ENCODE results near the gene SMARCC1.

The SMARCC1 gene

DNA sequence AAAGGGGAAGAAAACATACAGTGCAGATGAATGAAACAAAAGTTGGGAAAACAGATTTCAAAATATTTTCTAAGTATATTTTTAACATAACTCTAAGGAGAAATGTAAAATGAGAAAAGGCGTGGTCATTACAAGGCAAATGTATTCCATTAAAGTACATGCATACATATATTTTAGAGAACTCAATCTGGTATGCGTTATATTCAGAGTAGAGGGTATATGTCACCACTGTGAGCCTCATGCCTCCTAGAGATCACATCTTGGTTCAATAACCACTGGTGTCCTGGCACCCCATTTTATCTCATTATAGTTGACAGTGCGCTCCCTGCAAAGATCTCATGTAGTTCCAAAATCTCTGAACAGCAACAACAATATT lies 77.5 kb downstream of the SMARCC1 start:
- no peak for DNase-seq (ENCODE audit: low read depth in 2 of 2)

GRCh38 chr3:47701388-47701787 lies 80.3 kb downstream of the SMARCC1 start:
- no peak for DNase-seq (ENCODE audit: low read depth in 2 of 2)

DNA sequence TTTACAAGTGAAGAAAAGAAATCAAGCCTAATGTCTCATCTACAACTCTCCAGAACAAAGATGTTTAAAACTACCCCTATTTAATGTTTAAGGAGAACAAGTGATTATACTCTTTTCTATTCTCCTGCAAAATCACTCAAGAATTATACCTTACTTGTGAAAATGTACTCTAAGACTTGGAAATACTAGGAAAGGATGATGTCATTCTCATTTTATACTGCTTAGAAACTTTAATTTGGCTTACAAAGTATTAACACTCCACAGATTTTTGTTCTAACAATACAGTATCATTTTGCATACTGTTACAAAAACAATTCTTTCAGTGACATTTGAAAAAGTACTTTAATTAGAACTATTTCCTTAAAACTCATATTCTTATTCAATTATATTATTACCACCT lies 89.5 kb downstream of the SMARCC1 start:
- no peak for DNase-seq (ENCODE audit: low read depth in 2 of 2)

GRCh38 chr3:47688488-47688887 lies 93.2 kb downstream of the SMARCC1 start:
- no peak for DNase-seq (ENCODE audit: low read depth in 2 of 2)

- DNase-seq (ENCODE audit: low read depth in 2 of 2): no peak
Measured at GRCh38 chr3:47685037-47685436, 96.7 kb downstream of the SMARCC1 start.

GRCh38 chr3:47681016-47681415 lies 100.7 kb downstream of the SMARCC1 start:
- DNase-seq (ENCODE audit: low read depth in 2 of 2): no peak

GRCh38 chr3:47678446-47679338 lies 103.0 kb downstream of the SMARCC1 start:
- no peak for DNase-seq (ENCODE audit: low read depth in 2 of 2)

DNA sequence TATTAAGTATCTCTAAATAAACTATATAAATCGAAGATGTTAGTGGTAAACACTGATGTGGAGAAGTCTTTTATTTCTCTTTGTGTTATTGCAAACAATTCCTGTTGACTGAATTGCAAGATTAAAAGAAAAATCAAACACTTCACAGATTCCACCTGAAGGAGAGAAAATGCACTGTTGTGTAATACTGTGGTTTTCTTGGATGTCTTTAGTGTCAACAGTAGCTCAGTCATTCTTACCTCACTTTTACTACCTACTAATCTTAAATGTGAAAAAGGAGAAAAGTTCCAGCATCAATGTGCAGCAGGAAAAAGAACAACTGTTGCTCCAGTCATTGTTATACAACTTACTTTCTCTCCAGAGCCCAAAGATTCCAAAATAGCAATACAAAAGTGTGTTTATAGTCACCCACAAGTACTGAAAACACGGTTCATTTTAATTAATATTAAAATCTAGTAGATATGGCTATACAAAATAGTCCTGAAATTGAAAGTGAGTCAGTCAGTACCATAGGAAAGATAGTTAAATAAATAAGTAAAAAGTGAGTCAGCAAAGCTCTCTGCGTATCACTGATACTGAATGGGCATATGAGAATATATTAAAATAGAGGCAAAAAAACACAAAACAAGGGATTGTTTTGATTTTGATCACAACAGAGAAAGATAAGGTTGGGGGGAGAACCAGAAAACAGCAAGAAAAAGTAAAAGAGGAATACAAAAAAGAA lies 112.5 kb downstream of the SMARCC1 start:
- DNase-seq (ENCODE audit: low read depth in 2 of 2): no peak

- no peak for DNase-seq (ENCODE audit: low read depth in 2 of 2)
Measured at GRCh38 chr3:47666118-47666517, 115.6 kb downstream of the SMARCC1 start.

DNA sequence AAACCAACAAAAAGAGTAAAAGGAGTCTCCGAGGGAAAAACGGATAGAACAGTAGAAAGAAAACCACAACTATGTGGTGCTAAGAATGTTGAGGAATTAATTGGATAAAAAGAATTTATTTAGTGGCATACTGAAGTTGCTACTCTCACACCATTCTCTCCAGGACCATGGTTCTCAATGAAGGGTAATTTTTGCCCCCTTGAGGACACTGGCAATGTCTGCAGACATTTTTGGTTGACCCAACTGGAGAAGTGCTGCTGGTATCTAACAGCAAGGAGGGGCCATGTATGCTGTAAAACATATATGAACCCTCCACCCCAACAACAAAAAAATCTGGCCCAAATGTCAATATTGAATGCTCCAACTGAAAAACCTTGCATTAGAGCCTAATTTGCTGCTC lies 117.2 kb downstream of the SMARCC1 start:
- DNase-seq (ENCODE audit: low read depth in 2 of 2): no peak

DNA sequence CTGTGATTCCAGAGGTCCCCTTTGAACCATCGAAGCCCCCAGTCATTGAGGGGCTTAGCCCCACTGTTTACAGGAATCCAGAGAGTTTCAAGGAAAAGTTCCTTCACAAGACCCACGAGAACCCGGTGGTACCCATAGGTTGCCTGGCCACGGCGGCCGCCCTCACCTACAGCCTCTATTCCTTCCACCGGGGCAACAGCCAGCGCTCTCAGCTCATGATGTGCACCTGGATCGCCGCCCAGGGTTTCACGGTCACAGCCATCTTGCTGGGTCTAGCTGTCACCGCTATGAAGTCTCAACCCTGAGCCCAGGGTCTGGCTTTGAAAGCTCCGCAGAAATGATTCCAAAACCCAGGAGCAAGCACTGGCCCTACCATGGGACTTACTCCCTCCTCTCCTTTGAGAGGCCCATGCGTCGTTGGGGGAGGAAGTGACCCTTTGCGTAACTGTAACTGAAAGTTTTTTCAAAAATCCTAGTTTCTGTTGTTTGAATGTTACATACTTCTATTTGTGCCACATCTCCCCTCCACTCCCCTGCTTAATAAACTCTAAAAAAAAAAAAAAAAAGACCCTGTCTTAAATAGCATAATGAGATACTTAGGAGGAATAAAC lies 118.0 kb downstream of the SMARCC1 start:
- no peak for DNase-seq (ENCODE audit: low read depth in 2 of 2)

DNA sequence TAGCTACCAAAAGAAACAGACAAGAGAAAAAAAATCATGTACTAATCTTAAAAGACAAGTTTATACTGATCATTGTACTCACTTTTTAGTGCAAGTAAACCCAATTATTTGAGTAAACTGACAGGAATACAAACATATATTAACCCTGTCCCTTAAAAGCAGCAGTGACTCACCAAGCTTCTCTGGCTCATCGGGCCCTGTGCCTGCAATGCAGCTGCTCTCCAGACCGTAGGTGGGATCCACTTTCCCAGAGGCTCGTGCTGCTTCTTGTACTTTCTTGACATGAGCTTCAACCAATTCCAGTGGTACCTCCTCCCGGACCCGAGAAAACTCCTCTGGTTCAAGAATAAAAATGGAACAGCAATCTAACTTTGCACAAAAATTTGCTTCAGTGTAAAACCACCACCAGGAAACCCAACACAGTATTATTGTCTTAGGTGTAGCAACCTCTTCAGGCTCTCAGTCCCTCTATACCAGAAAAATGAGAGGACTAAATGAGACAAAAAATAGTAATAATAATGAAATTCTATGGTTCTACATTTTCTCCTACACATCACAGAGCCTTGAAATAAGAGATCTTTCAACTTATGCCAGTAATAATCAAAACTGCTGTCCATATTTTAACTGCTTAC lies 120.5 kb downstream of the SMARCC1 start:
- no peak for DNase-seq (ENCODE audit: low read depth in 2 of 2)

GRCh38 chr3:47658444-47658843 lies 123.2 kb downstream of the SMARCC1 start:
- no peak for DNase-seq (ENCODE audit: low read depth in 2 of 2)

GRCh38 chr3:47652142-47652541 lies 129.6 kb downstream of the SMARCC1 start:
- DNase-seq (ENCODE audit: low read depth in 2 of 2): no peak

DNA sequence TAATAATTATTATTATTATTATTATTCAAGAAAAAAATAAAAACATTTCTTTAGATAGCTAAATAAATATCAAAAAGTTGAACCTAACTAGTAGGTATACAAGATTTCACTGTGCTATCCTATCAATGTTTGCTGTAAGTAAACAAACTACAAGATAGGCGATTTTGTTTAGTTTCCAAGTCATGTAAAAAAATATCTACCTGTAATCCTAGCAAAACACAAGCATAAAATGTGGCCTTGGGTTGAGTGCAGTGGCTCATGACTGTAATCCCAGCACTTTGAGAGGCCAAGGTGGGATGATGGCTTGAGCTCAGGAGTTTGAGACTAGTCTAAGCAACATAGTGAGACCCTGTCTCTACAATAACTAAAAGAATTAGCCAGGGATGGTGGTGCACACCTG lies 131.4 kb downstream of the SMARCC1 start:
- DNase-seq (ENCODE audit: low read depth in 2 of 2): no peak

DNA sequence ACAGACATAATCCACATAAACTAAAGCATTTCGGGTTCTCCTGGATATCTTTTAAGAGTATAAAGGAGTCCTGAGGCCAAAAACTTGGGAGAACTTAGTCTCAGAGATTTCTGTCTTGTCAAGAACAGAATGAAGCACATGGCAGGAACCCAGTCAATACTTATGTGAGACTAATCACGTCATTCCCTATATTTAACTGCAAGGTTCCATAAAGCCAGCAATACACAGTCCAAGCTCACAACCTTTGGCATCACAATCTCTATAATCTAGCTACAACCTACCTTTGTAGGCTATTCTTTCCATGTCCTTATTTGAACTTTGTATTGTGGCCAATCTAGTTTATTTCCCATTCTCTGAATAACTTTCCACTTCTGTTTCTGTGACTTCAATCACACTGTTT lies 134.1 kb downstream of the SMARCC1 start:
- no peak for DNase-seq (ENCODE audit: low read depth in 2 of 2)

- no peak for DNase-seq (ENCODE audit: low read depth in 2 of 2)
Measured at GRCh38 chr3:47646362-47646761, 135.3 kb downstream of the SMARCC1 start.

DNA sequence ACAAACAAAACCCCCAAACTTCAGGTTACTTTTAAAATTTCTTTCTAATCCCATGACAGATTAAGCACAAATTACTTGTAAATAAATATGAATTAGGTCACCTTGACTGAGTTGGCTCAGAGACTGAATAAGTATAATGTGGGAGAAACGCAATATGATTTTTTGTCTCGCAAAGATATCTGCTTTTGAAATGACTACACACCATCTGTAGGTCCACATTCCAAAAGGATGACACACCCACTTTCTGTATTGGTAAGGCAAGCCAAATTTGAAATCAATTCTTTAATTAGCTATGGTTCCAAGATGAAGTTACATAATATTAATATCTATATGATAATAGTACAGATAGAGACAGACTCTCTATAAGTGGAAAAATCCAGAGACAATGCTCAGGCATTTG lies 136.1 kb downstream of the SMARCC1 start:
- DNase-seq (ENCODE audit: low read depth in 2 of 2): no peak

GRCh38 chr3:47643092-47643491 lies 138.6 kb downstream of the SMARCC1 start:
- no peak for DNase-seq (ENCODE audit: low read depth in 2 of 2)

GRCh38 chr3:47641739-47642138 lies 140.0 kb downstream of the SMARCC1 start:
- DNase-seq (ENCODE audit: low read depth in 2 of 2): no peak

GRCh38 chr3:47636921-47637320 lies 144.8 kb downstream of the SMARCC1 start:
- no peak for DNase-seq (ENCODE audit: low read depth in 2 of 2)

DNA sequence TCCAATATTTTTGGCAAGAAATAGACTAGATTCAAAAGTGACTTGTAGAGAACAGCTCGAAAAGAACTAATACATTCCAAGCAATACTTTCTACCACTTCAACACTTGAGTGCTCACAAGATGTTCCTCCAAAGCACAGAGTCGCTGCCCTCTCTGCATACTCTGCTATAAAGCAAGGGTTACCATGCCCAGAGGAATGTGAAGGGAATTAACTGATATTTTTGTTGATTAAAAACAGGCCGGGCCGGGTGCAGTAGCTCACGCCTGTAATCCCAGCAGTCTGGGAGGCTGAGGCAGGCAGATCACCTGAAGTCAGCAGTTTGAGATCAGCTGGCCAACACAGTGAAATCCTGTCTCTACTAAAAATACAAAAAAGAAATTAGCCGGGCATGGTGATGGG lies 145.5 kb downstream of the SMARCC1 start:
- DNase-seq (ENCODE audit: low read depth in 2 of 2): no peak

All from stimulated activated CD4-positive, alpha-beta T cell treated with anti-CD3 and anti-CD28 coated beads, Interleukin-1b, Interleukin-23, amount 100 ng/mL, for 4 hours (primary cell).